ENCODE data around the gene VMP1. TPM values are rescaled to one million over a fixed set of nuclear protein-coding genes. Genes with fewer than 3 reads are reported as not detected.

Gene VMP1
- total RNA-seq, 1 donor: 460 TPM

DNA sequence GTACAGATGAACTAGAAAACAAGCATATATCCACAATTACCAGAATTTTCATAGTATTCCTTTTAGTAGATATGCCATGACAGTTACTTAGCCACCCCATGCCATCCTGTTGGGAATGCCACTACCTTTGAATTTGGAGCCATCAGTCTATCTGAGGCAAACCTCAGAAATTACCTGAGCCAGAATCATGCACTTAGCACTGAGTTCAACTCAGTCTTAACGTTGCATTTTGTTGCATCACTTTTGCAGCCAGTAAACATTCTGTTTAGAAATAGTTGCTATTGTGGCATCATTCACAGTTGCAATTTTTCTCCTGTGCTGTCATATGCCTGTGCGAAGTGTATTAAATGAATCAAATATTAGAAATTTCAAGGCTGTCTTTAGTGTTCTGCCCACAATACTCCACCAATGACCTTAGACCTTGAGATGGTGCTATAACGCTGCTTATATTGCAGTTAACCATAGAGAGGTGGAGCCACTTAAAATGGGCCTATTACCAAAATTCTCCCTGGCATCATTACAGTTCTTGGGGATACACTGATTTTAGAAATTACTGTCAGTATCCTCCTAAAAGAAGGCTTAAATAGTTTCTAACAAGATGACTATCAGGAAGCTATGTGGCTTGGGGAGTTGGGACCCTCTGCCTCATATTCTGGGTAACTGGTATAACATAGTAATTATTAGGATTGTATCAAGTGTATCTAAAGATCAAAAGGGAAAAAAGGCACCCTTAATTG is 11.3 kb upstream of the VMP1 start:
- no peaks in the 10 kb centered on the region for H3K9me3 ChIP-seq (ENCODE audit: low read depth, low read length)
- no peaks in the 10 kb centered on the region for H3K27me3 ChIP-seq (ENCODE audit: insufficient read depth, low read length)
- no peak overlapping the region for H3K4me3 ChIP-seq (ENCODE audit: low read length)
- H3K4me1 ChIP-seq (ENCODE audit: insufficient read depth, low read length): no peaks in the 10 kb centered on the region

DNA sequence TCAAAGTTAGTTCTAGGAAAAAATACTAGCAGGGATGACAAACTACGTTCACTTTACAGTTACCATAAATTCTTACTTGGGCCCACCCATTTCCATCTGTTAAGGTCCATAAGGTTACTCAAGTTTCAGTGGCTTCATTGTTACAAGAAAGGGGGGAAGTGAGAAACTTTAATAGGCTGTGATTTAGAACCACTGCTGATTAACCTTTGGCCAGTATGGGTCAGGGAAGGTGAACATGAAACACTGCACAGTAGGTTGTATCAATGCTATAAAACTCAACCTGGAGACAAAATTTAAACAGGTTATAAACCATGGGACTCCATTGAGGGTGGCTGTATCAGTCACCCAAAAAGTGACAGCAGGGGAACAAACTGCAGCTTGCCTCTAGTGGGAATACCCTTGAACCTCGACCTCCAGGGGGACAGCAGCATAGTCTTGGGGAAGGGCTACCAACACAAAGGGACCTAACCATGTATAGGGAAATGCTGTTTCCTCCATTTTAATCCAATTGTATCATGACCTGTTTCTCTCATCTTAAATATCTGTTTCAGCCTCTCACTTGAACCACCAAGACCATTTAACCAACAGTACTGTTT is 10.7 kb upstream of the VMP1 start:
- H3K4me1 ChIP-seq (ENCODE audit: insufficient read depth, low read length): no peaks in the 10 kb centered on the region
- no peak overlapping the region for H3K4me3 ChIP-seq (ENCODE audit: low read length)
- no peaks in the 10 kb centered on the region for H3K27me3 ChIP-seq (ENCODE audit: insufficient read depth, low read length)
- H3K9me3 ChIP-seq (ENCODE audit: low read depth, low read length): no peaks in the 10 kb centered on the region

DNA sequence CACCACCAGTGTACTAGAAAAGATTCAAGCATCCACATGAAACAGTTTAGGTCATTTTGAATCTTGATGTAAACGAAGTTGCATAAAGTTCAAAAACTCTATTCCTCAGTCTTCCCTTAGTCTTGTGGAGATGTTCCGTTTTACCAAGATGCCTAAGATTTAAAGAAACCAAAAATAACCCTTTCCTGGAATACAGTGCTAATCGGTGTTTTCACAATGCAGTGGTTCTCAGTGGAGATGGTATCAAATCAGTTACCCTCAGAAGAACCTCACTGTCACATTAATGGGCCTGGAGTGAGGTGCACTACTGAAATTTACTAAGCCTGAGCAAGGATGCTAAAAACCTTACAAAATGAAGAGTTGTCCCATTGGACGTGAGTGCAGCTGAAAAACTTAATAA is 9.3 kb upstream of the VMP1 start:
- no peak overlapping the region for H3K4me3 ChIP-seq (ENCODE audit: low read length)
- H3K4me1 ChIP-seq (ENCODE audit: insufficient read depth, low read length): peaks cover 3% of the 10 kb centered on the region
- no peaks in the 10 kb centered on the region for H3K27me3 ChIP-seq (ENCODE audit: insufficient read depth, low read length)
- H3K9me3 ChIP-seq (ENCODE audit: low read depth, low read length): no peaks in the 10 kb centered on the region

DNA sequence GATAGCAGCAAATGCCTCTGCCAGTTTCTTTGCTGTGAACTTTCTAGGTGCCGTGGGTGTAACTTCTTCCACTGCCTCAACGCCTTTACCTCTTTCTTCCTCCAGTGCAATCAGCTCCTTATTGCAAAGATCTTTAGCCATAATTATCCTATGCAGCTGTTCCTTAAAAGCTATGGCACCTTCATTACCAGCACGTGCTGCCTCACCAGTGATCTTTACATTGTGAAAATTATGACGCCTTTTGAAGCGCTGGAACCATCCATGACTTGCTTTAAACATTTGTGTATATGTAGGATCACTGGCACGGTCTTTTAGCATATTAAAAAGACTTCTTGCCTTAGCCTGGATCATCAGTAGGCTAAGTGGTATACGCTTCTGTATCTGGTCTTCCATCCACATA is 8.2 kb upstream of the VMP1 start:
- Histone ChIP-seq H3K4me1 (ENCODE audit: insufficient read depth, low read length) (peaks cover 3% of the 10 kb centered on the region), H3K4me3 (ENCODE audit: low read length) (no peak overlapping the region), H3K27me3 (ENCODE audit: insufficient read depth, low read length) (no peaks in the 10 kb centered on the region), H3K9me3 (ENCODE audit: low read depth, low read length) (no peaks in the 10 kb centered on the region)

DNA sequence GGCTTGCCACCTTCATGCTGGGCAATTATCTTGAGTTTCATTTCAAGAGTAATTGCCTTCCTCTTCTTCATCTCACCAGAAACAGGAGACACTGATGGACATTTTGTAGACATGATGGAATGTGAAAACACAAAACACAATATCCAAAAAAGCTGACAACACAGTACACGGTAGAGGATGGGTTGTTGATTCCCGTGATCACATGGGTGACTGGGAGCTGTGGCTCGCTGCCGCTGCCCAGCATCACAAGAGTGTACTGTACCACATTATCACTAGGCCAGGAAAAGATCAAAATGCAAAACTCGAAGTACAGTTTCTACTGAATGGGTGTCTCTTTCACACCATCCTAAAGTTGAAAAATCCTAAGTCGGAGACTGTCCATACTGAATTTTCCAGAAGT is 7.7 kb upstream of the VMP1 start:
- Histone ChIP-seq H3K27me3 (ENCODE audit: insufficient read depth, low read length) (no peaks in the 10 kb centered on the region), H3K9me3 (ENCODE audit: low read depth, low read length) (no peaks in the 10 kb centered on the region)

DNA sequence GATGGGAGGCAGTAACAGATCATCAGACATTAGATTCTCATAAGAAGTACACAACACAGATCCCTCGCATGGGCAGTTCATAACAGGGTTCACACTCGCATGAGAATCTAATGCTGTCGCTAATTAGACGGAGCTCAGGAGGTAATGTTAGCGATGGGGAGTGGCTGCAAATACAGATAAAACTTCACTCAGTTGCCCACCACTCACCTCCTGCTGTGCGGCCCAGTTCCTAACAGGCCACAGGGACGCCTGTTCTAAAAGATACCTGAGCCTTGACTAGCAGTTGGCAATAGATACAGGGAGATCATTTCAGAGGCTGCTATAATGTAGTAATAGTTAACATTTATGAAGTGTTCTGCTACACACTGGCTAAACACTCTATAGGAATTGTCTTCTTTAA is 5.2 kb upstream of the VMP1 start:
- Histone ChIP-seq H3K27me3 (ENCODE audit: insufficient read depth, low read length) (no peaks in the 10 kb centered on the region), H3K4me1 (ENCODE audit: insufficient read depth, low read length) (peaks cover 26% of the 10 kb centered on the region), H3K4me3 (ENCODE audit: low read length) (no peak overlapping the region), H3K9me3 (ENCODE audit: low read depth, low read length) (no peaks in the 10 kb centered on the region)

More for the DNA sequence above, 7.7 kb upstream of the VMP1 start:
- Histone ChIP-seq H3K4me3 (ENCODE audit: low read length) (no peak overlapping the region), H3K4me1 (ENCODE audit: insufficient read depth, low read length) (peaks cover 8% of the 10 kb centered on the region)

DNA sequence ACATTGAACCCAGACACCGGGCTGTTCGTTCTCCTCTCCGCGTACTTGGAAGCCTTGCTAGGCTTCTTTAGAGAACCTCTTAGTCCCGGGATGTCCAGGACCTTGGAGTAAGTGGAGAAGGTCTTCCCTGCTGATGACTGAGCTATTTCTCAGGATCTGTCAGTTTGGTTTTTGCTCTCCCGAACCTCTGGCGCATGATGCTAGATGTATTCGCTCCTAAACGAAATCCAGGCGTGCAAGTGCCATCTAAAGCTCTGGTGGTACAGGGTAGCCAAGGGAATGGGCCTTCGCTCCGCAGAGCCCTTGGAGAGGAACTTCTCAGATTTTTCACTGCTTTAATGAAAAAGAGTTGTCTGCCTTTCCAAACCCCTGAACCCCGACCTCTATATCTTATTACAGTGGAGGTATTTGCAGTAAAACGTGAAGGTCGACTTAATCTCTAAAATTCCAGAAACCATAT is 547 bp downstream of the VMP1 start:
- H3K4me1 ChIP-seq (ENCODE audit: insufficient read depth, low read length): peaks cover 60% of the 10 kb centered on the region
- peak overlapping the region; percentile 93 for H3K4me3 ChIP-seq (ENCODE audit: low read length)
- H3K9me3 ChIP-seq (ENCODE audit: low read depth, low read length): no peaks in the 10 kb centered on the region
- H3K27me3 ChIP-seq (ENCODE audit: insufficient read depth, low read length): no peaks in the 10 kb centered on the region

DNA sequence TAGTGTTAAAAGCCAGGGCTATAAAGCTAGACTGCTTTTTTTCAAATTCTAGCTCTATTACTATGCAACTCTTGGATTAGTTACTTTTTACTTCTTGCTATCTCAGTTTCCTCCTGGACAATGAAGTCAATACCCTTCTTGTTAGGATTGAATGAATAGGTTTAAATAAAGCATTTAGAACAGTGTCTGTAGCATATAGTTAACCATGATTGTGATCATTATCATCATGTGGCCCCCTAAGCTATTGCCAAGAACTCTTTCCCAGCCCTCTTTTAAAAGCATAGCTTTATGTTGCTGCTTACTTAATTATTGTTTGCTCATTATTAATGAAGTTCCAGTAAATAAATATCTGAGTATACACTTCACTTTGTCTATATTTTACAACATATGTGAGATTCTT is 4.5 kb downstream of the VMP1 start:
- no peak overlapping the region for H3K4me3 ChIP-seq (ENCODE audit: low read length)
- peaks cover 45% of the 10 kb centered on the region for H3K4me1 ChIP-seq (ENCODE audit: insufficient read depth, low read length)
- no peaks in the 10 kb centered on the region for H3K27me3 ChIP-seq (ENCODE audit: insufficient read depth, low read length)
- no peaks in the 10 kb centered on the region for H3K9me3 ChIP-seq (ENCODE audit: low read depth, low read length)

DNA sequence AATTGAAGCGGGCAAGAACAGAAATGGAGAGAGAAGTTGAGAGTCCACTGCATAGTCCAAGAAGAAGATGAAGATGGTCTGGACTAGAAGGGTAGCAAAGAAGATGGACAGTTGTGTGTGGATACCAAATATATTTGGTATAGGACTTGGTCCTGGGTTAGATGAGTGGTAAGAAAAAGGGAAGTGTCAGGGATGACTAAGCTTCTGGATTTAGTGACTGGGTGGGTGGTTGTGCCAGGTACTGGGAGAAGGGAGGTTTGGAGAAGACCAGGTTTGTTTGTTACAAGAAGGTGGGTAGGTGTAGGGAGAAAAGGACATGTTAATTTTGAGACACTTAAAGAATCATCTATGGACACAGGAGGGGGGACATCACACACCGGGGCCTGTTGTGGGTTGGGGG is 5.4 kb downstream of the VMP1 start:
- H3K9me3 ChIP-seq (ENCODE audit: low read depth, low read length): no peaks in the 10 kb centered on the region
- no peak overlapping the region for H3K4me3 ChIP-seq (ENCODE audit: low read length)
- no peaks in the 10 kb centered on the region for H3K27me3 ChIP-seq (ENCODE audit: insufficient read depth, low read length)
- peaks cover 44% of the 10 kb centered on the region for H3K4me1 ChIP-seq (ENCODE audit: insufficient read depth, low read length)

DNA sequence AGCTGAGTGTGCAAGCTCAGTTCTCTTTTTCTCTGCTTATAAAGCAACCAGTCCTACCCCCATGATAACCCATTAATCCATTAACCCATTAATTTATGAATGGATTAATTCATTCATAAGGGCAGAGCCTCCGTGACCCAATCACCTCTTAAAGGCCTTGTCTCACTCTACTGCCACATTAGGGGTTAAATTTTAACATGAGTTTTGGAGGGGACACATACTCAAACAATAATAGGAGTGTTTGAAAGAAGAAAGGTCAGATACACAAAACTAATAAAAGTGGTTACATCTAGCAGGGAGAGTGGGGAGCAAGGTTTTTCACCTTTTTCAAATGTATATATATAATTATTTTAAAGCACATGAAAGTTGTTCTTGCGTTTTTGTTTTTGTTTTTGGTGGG is 6.8 kb downstream of the VMP1 start:
- Histone ChIP-seq H3K27me3 (ENCODE audit: insufficient read depth, low read length) (no peaks in the 10 kb centered on the region), H3K4me1 (ENCODE audit: insufficient read depth, low read length) (peaks cover 40% of the 10 kb centered on the region), H3K9me3 (ENCODE audit: low read depth, low read length) (no peaks in the 10 kb centered on the region), H3K4me3 (ENCODE audit: low read length) (no peak overlapping the region)

DNA sequence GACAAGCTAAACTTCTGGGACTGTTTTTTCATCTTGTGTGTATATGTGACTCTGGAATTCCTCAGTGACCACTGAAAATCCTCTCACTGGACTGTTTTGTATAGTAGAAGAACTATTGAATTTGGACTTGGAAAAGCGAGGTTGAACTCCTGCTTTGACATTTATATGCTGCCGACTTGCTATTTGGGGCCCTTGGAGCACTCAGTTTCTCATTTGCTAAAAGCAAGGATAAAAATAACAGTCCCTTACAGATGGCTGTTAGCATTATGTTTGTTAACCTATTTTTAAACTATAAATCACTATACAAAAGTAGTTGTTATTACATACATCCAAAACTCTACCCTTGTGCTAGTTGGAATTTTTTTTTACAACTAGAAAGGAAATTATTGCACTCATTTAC is 9.0 kb downstream of the VMP1 start:
- H3K27me3 ChIP-seq (ENCODE audit: insufficient read depth, low read length): no peaks in the 10 kb centered on the region
- peaks cover 25% of the 10 kb centered on the region for H3K4me1 ChIP-seq (ENCODE audit: insufficient read depth, low read length)
- H3K4me3 ChIP-seq (ENCODE audit: low read length): no peak overlapping the region
- H3K9me3 ChIP-seq (ENCODE audit: low read depth, low read length): no peaks in the 10 kb centered on the region

DNA sequence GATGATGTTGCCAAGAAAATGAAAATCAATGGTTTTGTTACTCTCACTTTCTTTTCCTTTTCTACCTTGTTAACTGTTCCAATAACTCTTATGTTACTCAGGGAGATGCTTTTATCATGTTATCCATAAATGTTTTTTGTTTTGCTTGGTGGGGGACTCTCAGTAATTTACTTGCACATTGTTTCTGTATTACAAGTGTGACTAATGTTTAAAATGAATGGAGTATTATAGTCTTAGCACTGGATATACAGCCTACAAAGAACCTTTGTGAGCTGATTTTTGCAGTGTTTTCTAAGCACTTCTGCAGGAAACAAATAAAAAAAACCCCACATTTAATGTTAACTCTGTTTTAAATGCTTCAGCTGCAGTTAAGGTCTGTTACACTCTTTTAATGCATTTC is 12.1 kb downstream of the VMP1 start:
- no peaks in the 10 kb centered on the region for H3K27me3 ChIP-seq (ENCODE audit: insufficient read depth, low read length)
- H3K9me3 ChIP-seq (ENCODE audit: low read depth, low read length): no peaks in the 10 kb centered on the region
- H3K4me1 ChIP-seq (ENCODE audit: insufficient read depth, low read length): peaks cover 38% of the 10 kb centered on the region
- H3K4me3 ChIP-seq (ENCODE audit: low read length): no peak overlapping the region

DNA sequence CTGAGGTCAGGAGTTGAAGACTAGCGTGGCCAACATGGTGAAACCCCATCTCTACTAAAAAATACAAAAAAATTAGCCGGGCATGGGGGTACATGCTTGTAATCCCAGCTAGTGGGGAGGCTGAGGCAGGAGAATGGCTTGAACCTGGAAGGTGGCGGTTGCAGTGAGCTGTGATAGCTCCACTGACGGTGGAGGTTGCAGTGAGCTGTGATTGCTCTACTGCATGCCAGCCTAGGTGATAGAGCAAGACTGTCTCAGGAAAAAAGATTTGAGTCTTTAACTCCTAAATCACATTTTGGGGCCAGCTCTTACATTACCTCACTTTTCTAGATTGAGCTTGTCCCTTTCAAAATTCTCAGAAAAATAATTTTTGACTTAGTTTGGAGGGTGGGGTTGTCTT is 15.2 kb downstream of the VMP1 start:
- Histone ChIP-seq H3K27me3 (ENCODE audit: insufficient read depth, low read length) (no peaks in the 10 kb centered on the region), H3K9me3 (ENCODE audit: low read depth, low read length) (no peaks in the 10 kb centered on the region), H3K4me1 (ENCODE audit: insufficient read depth, low read length) (peaks cover 57% of the 10 kb centered on the region), H3K4me3 (ENCODE audit: low read length) (no peak overlapping the region)

DNA sequence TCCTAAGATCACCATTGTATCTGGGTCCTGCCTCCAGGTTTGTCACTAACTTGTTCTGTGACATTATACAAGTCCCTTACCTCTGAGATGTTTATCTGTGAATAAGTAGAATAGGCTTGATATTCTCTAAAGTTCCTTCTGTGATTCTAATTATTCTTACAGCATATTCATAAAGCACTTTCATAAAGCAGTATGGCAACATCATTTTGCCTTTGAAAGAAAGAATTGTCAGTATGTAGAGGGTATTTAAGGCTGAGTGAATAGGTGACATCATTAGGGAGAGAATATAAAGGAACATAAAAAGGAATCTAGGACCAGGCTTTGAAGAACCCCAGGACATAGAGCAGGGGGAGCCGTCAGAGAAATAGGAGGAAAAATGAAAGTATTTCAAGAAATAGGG is 15.6 kb downstream of the VMP1 start:
- Histone ChIP-seq H3K4me3 (ENCODE audit: low read length) (no peak overlapping the region), H3K4me1 (ENCODE audit: insufficient read depth, low read length) (peaks cover 57% of the 10 kb centered on the region), H3K9me3 (ENCODE audit: low read depth, low read length) (no peaks in the 10 kb centered on the region), H3K27me3 (ENCODE audit: insufficient read depth, low read length) (no peaks in the 10 kb centered on the region)

DNA sequence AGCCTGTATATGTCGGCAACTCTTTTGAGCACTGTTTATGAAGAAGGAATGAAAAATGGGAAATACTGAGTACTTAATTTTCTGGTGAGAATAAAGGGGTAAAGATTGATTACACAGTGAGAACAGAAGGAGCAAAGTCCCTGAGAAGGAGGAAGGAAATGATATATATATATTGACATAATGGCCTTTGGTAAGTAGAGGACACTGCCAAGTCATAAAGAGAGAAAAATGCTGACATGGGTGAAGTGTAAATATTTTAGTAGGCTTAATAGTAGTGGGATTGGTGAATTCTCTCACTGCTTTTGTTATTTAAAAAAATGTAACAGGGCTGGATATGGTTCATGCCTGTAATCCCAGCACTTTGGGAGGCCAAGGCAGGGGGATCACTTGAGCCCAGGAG is 16.2 kb downstream of the VMP1 start:
- no peaks in the 10 kb centered on the region for H3K27me3 ChIP-seq (ENCODE audit: insufficient read depth, low read length)
- peaks cover 58% of the 10 kb centered on the region for H3K4me1 ChIP-seq (ENCODE audit: insufficient read depth, low read length)
- no peaks in the 10 kb centered on the region for H3K9me3 ChIP-seq (ENCODE audit: low read depth, low read length)
- no peak overlapping the region for H3K4me3 ChIP-seq (ENCODE audit: low read length)

DNA sequence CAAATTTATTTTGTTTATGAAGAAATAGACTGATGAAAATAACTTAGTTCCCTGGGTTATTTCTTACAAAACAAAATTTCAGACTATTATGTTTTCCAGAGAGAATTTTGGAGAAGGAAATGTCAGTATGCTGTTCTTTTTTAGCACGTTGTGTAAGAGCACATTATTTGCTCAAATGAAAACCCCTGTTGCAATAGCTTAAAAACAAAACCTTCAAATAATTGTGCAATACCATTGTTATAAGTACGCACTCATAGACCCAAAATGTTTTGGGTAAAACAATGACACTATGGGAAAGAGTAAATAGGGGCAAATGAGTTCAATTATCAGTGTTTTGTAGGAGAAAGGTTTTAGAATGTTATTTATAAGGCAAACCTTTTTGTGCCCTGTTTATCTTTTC is 18.2 kb downstream of the VMP1 start:
- Histone ChIP-seq H3K4me3 (ENCODE audit: low read length) (no peak overlapping the region), H3K9me3 (ENCODE audit: low read depth, low read length) (no peaks in the 10 kb centered on the region), H3K27me3 (ENCODE audit: insufficient read depth, low read length) (no peaks in the 10 kb centered on the region), H3K4me1 (ENCODE audit: insufficient read depth, low read length) (peaks cover 76% of the 10 kb centered on the region)
